ENCODE results near the gene ATRIP.

Gene ATRIP

GRCh38 chr3:48503401-48504050 lies 57.0 kb downstream of the ATRIP start:
- DNase-seq (ENCODE audit: low read depth in 2 of 2) = no peak

- peak; percentile 33 to 43 for DNase-seq (ENCODE audit: low read depth in 2 of 2)
Measured at GRCh38 chr3:48504051-48504946, 57.8 kb downstream of the ATRIP start, which contains the start of gene SHISA5. Gene SHISA5, minus strand, starts transcription at chr3:48504174. Its CDS starts 80 bp downstream, at chr3:48504094.

- no peak for DNase-seq (ENCODE audit: low read depth in 2 of 2)
Measured at GRCh38 chr3:48505146-48505545, 58.6 kb downstream of the ATRIP start.

- no peak for DNase-seq (ENCODE audit: low read depth in 2 of 2)
Measured at GRCh38 chr3:48505968-48506504, 59.5 kb downstream of the ATRIP start.

GRCh38 chr3:48507256-48508061 lies 60.9 kb downstream of the ATRIP start:
- DNase-seq (ENCODE audit: low read depth in 2 of 2) = peak; percentile 56 to 58

GRCh38 chr3:48511551-48511950 lies 65.0 kb downstream of the ATRIP start:
- no peak for DNase-seq (ENCODE audit: low read depth in 2 of 2)

GRCh38 chr3:48514431-48515227 lies 68.1 kb downstream of the ATRIP start:
- peak in 1 of 2 donors; percentile 15 for DNase-seq (ENCODE audit: low read depth in 2 of 2)
